Right ventricle myocardium superior (tissue), 1 donor: ENCODE data around the gene MYL6B. TPM values are rescaled to one million over a fixed set of nuclear protein-coding genes. Genes with fewer than 3 reads are reported as not detected.

Source experiments
- ATAC-seq: fragments of 200-7000 bp; cut with Tn5 transposase; one replicate; pipeline ENCODE4 v1.9.1; 2020; ENCODE audit warnings: mild to moderate bottlenecking; ENCODE audit not compliant: poor library complexity
- DNase-seq: peaks from one replicate; pipeline ENCODE4 v3.0.0-alpha.2; 2020
- intact Hi-C: fragments of 100-400 bp; cut with DNase I; formaldehyde crosslinking; loops from one replicate; pipeline ENCODE4 v1.11.2; 2022
- total RNA-seq: library from RNA; stranded (reverse); fragmentation: NEBNext Ultra II Directional; extraction: Animal tissue kit (Norgen Biotek cat#: 25700); gene quantifications from one replicate; pipeline ENCODE4 v1.2.1, GENCODE V29; 2021
- donor health status: DM: no; HTN: yes; CAD: no; lungs with severe emphysema.

Gene MYL6B
- total RNA-seq, 1 donor from 2014 or later, result 42.7 TPM

- ATAC-seq (no peak), DNase-seq (peak; percentile 49)
- intact Hi-C loops, result no loop called here
These were observed 32.1 kb upstream of the MYL6B start for GRCh38 chr12:56120158-56120846.

DNA sequence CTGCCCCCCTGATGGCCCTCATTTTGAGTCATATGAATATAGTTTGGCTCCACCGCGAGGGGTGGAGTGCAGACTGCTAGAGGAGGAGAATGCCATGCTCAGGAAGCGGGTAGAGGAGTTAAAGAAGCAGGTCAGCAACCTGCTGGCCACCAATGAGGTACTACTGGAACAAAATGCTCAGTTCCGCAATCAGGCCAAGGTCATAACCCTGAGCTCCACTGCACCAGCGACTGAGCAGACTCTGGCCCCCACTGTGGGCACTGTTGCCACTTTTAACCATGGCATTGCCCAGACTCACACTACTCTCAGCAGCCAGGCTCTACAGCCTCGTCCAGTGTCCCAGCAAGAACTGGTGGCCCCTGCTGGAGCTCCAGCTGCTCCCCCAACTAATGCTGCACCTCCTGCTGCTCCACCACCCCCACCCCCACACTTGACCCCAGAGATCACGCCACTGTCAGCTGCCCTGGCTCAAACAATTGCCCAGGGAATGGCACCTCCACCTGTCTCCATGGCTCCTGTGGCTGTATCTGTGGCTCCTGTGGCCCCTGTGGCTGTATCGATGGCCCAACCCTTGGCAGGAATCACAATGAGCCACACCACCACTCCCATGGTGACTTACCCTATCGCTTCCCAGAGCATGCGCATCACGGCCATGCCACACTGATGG is 31.1 kb upstream of the MYL6B start:
- intact Hi-C loops, result no loop called here
- ATAC-seq, result no peak
- no peak for DNase-seq

GRCh38 chr12:56122637-56123036 is 29.8 kb upstream of the MYL6B start:
- no peak for DNase-seq
- intact Hi-C loops, result no loop called here
- no peak for ATAC-seq

- intact Hi-C loops, result no loop called here
- DNase-seq, result no peak
- ATAC-seq, result no peak
These were observed 28.3 kb upstream of the MYL6B start for GRCh38 chr12:56124133-56124532.

DNA sequence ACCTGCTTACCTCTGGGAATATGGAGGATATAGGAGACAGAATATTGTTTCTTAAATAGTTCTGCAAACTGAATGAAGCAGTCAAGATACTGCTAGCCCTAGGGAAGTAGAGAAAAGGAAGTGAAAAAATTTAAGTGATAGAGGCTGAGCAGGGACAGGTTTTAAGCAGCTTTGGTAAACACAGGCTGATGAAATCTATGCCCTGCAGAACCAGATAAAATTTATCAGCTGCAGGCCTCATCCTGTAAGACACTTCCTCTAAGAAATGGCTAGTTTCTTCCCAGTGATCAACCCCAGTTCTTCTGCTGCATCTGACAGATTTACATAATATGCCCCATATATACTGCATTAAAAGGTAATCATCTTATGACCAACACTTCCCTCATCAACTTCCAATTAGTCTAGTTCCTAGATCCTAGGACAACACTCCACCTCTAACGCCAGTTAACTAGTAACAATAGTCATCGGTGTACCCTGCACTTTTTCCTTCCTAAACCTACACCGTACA is 25.6 kb upstream of the MYL6B start:
- ATAC-seq (no peak), DNase-seq (no peak)
- intact Hi-C loops, result loop anchor here (2.0 kb wide), 1 partner anchor 32 kb away; the partner anchor contains the start of gene MYL6

DNA sequence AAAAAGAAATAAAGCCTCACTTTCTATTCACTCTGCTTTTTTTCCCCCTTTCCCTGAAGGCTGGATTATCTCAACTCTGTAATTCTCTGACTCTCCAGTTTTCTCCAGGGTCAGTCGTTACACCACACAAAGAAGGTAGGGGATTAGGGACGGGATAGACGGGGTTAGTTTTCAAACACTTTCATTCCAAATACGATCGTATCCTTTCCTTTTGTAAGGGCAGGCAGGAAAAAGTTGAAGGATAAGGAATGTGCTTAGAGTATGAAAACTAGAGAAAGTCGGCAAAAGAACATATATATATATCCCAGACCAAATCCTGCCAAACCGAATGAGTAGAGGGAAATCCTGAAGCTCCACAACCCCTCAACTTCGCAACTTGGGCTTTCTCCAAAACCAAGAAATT is 24.9 kb upstream of the MYL6B start:
- no peak for DNase-seq
- ATAC-seq, result no peak
- intact Hi-C loops, result loop anchor here (2.0 kb wide), 1 partner anchor 31 kb away; the partner anchor contains the start of gene MYL6

GRCh38 chr12:56127888-56128669 is 24.3 kb upstream of the MYL6B start, which contains the start of gene ESYT1:
Gene ESYT1 (plus strand): TSS chr12:56128267. CDS start chr12:56128320, 53 bp downstream.
- DNase-seq (peak; percentile 98), ATAC-seq (peak; percentile 94)
- intact Hi-C loops, result loop anchor here (2.0 kb wide), 1 partner anchor 31 kb away; the partner anchor contains the start of gene MYL6

DNA sequence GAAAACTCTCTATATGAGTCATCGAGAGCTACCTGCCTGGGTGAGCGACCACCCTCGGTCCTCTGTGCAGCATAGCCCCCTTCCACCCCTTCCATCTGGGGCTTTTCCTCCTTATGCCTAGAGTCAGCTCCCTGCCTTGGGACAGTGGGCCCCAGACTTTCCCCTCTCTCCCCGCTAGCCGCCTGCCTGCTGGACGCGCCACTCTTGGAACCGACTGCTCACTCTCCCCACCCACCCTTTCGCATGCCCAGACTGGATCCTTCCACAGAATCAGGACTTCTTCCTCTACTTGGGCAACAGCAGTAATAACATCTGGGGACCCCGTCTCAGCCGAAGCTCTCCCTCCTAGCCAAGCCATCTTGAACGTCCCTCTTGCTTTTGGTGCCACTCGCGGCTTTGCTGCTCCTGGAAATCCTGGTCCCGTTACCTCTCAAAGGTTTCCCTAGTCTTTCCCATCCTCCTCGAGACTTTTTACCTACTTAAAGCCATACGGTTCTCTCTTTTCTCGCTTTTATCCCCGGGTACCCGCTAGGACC is 23.6 kb upstream of the MYL6B start:
- DNase-seq (no peak), ATAC-seq (peak; percentile 14)
- intact Hi-C loops, result no loop called here

GRCh38 chr12:56129206-56129941 is 23.0 kb upstream of the MYL6B start:
- intact Hi-C loops, result no loop called here
- DNase-seq (peak; percentile 81), ATAC-seq (peak; percentile 54)

GRCh38 chr12:56129942-56130495 is 22.4 kb upstream of the MYL6B start:
- ATAC-seq (no peak), DNase-seq (no peak)
- intact Hi-C loops, result no loop called here

DNA sequence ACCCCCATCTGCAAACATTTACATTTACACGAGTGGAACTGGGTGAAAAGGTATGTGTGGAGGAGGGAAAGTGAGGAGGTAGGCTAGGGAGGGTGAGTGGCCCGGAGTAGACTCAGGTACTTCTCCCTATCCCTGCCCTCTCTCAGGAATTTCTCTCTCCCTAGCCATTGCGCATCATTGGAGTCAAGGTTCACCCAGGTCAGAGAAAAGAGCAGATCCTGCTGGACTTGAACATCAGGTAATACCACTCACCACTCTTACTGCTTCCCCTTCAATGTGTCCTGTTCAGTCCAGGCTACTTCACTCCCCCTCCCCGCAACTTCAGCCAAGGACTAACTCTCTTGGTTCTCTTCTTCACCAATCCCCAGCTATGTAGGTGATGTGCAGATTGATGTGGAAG is 21.5 kb upstream of the MYL6B start:
- ATAC-seq (no peak), DNase-seq (no peak)
- intact Hi-C loops, result no loop called here

DNA sequence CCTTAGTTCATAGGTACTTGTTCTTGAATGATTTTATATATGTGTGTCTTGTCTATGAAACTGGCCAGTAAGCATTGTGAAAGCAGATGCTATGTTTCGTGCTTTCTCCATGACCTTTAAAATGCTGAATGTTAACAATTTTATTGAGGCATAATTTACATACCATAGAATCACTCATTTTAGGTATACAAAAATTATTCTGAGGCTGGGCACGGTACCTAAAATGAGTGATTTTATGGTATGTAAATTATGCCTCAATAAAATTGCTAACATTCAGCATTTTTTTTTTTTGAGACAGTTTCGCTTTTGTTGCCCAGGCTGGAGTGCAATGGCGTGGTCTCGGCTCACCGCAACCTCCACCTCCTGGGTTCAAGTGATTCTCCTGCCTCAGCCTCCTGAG is 17.5 kb upstream of the MYL6B start:
- ATAC-seq (no peak), DNase-seq (no peak)
- intact Hi-C loops, result no loop called here

DNA sequence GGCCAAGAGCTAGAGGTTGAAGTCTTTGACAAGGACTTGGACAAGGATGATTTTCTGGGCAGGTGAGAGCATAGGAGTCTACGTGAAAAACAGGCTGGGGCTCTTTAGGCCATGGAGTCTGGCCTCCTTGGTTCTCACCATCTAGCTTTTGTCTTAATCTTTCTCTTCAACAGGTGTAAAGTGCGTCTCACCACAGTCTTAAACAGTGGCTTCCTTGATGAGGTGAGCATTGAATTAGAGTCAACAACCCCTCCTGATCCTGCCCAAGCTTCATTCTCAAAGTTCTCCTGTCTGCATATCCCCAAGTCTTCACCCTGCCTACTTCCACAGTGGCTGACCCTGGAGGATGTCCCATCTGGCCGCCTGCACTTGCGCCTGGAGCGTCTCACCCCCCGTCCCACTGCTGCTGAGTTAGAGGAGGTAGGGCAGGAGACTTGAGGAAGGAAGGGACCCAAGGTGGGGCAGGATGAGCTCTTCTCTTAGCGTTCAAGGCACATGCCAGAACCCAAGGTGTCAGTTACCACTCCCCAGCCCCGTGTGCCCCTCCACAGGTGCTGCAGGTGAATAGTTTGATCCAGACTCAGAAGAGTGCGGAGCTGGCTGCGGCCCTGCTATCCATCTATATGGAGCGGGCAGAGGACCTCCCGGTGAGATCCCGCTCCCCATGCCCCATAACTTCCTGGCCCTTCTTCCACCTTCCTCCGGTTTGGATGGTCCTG is 14.4 kb upstream of the MYL6B start:
- no peak for DNase-seq

GRCh38 chr12:56141946-56142784 is 10.2 kb upstream of the MYL6B start:
- ATAC-seq (no peak), DNase-seq (no peak)
- intact Hi-C loops, result no loop called here

More for the DNA sequence above, 14.4 kb upstream of the MYL6B start:
- no peak for ATAC-seq
- intact Hi-C loops, result no loop called here

DNA sequence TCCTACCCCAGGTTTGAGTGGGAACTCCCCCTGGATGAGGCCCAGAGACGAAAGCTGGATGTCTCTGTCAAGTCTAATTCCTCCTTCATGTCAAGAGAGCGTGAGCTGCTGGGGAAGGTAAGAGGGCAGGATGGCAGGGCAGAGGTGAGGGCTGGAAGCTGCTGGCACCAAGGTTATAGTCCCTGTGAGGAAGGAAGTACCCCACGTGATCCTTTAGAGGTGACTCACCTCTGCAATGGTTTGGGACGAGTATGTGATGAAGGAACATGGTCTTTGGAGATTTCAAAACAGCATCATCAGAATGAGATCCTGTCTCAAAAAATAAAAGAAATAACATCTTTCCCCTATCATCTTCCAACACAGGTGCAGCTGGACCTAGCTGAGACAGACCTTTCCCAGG is 9.2 kb upstream of the MYL6B start:
- no peak for DNase-seq

GRCh38 chr12:56143870-56144269 is 8.5 kb upstream of the MYL6B start:
- intact Hi-C loops, result no loop called here
- DNase-seq (peak; percentile 62), ATAC-seq (peak; percentile 56)

More for the DNA sequence above, 9.2 kb upstream of the MYL6B start:
- intact Hi-C loops, result no loop called here
- no peak for ATAC-seq

- intact Hi-C loops, result no loop called here
- ATAC-seq (no peak), DNase-seq (no peak)
These were observed 7.2 kb upstream of the MYL6B start for GRCh38 chr12:56145217-56145616.
